ENCODE results near the gene SART1. TPM values are rescaled to one million over a fixed set of nuclear protein-coding genes. Genes with fewer than 3 reads are reported as not detected.

The SART1 gene
- total RNA-seq, 4 donors from 2014 or later = 14.4 to 61.9 (median 26.4) TPM

DNA sequence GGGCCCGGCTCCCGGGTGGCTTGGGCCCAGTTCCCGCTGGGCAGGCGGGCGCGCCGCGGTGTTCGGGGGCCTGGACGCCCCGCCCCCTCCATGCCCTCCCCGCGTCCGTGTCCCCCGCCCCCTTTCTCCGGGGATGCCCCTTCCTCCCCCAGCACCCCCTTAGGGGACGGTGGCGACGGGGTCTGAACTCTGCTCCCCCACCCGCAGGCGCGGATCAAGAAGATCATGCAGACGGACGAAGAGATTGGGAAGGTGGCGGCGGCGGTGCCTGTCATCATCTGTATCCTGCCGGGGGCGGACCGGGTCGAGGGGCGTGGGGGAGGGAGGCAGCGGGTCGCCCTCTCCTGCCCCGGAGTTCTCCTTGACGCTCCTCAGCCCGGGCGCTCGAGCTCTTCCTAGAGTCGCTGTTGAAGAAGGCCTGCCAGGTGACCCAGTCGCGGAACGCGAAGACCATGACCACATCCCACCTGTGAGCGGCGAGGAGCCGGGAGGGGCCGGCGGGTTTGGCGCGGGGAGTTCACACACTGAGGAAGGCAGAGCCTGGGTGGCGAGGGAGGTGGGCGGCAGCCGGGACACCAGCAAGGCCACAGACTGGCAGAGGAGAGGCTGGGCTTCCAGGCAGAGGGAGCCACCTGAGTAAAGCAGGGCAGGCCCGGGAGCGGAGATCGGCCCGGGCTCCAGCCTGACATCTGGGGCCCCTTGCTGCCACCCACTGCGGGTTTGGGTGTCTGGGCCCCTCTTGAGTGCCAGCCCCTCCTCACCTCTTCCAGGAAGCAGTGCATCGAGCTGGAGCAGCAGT, 41.8 kb upstream of the SART1 start:
- Histone ChIP-seq H3K36me3 (peaks cover 0 to 18% (median 0%) of the 10 kb centered on the region in 3 donors), H3K9me3 (no peaks in the 10 kb centered on the region), H3K4me1 (peaks cover 2 to 48% (median 21%) of the 10 kb centered on the region in 4 donors), H3K27me3 (no peaks in the 10 kb centered on the region), H3K27ac (peak overlapping the region; percentile 83 to 98 (median 90)), H3K4me3 (peak overlapping the region; percentile 94 to 99 (median 97))
- peak; percentile 63 to 74 (median 69) for DNase-seq
- TF ChIP-seq POLR2A (IDR thresholded peaks at IDR 0.05) = no peak
- TF ChIP-seq, protein P1, sequence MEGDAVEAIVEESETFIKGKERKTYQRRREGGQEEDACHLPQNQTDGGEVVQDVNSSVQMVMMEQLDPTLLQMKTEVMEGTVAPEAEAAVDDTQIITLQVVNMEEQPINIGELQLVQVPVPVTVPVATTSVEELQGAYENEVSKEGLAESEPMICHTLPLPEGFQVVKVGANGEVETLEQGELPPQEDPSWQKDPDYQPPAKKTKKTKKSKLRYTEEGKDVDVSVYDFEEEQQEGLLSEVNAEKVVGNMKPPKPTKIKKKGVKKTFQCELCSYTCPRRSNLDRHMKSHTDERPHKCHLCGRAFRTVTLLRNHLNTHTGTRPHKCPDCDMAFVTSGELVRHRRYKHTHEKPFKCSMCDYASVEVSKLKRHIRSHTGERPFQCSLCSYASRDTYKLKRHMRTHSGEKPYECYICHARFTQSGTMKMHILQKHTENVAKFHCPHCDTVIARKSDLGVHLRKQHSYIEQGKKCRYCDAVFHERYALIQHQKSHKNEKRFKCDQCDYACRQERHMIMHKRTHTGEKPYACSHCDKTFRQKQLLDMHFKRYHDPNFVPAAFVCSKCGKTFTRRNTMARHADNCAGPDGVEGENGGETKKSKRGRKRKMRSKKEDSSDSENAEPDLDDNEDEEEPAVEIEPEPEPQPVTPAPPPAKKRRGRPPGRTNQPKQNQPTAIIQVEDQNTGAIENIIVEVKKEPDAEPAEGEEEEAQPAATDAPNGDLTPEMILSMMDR (IDR thresholded peaks at IDR 0.05) = no peak

- Histone ChIP-seq H3K4me3 (peak overlapping the region; percentile 94 to 99 (median 97)), H3K4me1 (peaks cover 2 to 42% (median 21%) of the 10 kb centered on the region in 4 donors), H3K9me3 (no peaks in the 10 kb centered on the region), H3K36me3 (peaks cover 0 to 18% (median 0%) of the 10 kb centered on the region in 3 donors), H3K27me3 (no peaks in the 10 kb centered on the region), H3K27ac (peak overlapping the region in 3 of 4 donors; percentile 15 to 98 (median 86))
- TF ChIP-seq POLR2A (IDR thresholded peaks at IDR 0.05) = no peak
- TF ChIP-seq, protein P1 (IDR thresholded peaks at IDR 0.05) = no peak
- no peak for DNase-seq
Measured at GRCh38 chr11:65920372-65920802, 41.1 kb upstream of the SART1 start.

DNA sequence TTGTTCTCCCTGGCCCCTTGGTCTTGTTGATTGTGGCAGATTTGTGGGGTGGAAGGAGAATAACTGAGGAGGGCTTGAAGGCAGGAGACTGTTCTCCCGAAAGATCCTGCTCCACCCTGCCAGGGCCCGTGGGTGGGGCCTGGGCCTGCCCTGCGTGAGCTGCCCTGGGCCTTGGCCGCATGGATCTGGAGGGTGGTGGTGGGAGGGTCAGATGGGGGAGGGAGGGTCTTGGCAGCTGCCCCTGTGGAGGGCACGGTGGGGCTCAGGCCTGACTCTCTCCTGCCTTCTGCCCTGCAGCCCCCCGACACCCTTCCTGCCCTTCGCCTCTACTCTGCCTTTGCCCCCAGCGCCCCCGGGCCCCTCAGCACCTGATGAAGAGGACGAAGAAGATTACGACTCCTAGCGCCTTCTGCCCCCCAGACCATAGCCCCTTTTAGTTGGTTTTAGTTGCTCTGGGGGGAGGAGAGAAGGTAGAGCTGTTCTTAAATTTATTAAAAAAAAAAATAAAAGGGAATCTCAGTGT, 40.4 kb upstream of the SART1 start:
- H3K36me3 ChIP-seq = peaks cover 0 to 18% (median 0%) of the 10 kb centered on the region in 3 donors
- no peak for TF ChIP-seq POLR2A (IDR thresholded peaks at IDR 0.05)
- TF ChIP-seq, protein P1 (IDR thresholded peaks at IDR 0.05) = no peak
- H3K27me3 ChIP-seq = no peaks in the 10 kb centered on the region
- no peak overlapping the region for H3K27ac ChIP-seq
- no peak overlapping the region for H3K4me3 ChIP-seq
- peaks cover 2 to 35% (median 21%) of the 10 kb centered on the region in 4 donors for H3K4me1 ChIP-seq
- DNase-seq = no peak
- no peaks in the 10 kb centered on the region for H3K9me3 ChIP-seq

DNA sequence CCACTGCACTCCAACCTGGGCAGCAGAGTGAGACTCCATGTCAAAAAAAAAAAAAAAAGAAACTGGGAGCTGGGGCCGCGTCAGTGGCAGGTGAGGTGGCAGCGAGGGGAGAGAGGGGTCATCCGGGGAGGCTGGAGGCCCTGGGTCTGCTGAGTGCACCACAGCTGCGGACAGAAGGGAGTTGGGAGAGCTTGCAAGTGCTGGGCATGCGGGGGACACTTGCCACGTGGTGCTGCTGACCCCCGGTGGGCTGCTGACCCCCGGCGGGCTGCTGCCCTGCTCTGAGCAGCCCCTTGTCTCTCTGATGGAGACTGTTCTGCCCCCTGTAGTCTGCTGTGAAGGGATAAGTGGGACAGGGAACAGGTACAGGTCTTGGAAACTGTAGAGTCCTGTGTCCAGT, 39.7 kb upstream of the SART1 start:
- TF ChIP-seq, protein P1 (IDR thresholded peaks at IDR 0.05) = no peak
- no peak for TF ChIP-seq POLR2A (IDR thresholded peaks at IDR 0.05)
- Histone ChIP-seq H3K27ac (no peak overlapping the region), H3K9me3 (no peaks in the 10 kb centered on the region), H3K4me3 (no peak overlapping the region), H3K4me1 (peaks cover 2 to 27% (median 21%) of the 10 kb centered on the region in 4 donors), H3K27me3 (no peaks in the 10 kb centered on the region), H3K36me3 (peaks cover 0 to 18% (median 0%) of the 10 kb centered on the region in 3 donors)
- DNase-seq = no peak

GRCh38 chr11:65922565-65922964, 39.0 kb upstream of the SART1 start:
- TF ChIP-seq POLR2A (IDR thresholded peaks at IDR 0.05) = no peak
- TF ChIP-seq, protein P1 (IDR thresholded peaks at IDR 0.05) = no peak
- H3K9me3 ChIP-seq = no peaks in the 10 kb centered on the region
- H3K36me3 ChIP-seq = peaks cover 0 to 18% (median 0%) of the 10 kb centered on the region in 3 donors
- no peak for DNase-seq
- no peak overlapping the region for H3K4me3 ChIP-seq
- H3K27ac ChIP-seq = no peak overlapping the region
- no peaks in the 10 kb centered on the region for H3K27me3 ChIP-seq
- H3K4me1 ChIP-seq = peaks cover 2 to 24% (median 14%) of the 10 kb centered on the region in 4 donors

Data from Peyer's patch (tissue), 4 donors.